B cell (primary cell): ENCODE results near the gene CD200. TPM values are rescaled to one million over a fixed set of nuclear protein-coding genes. Genes with fewer than 3 reads are reported as not detected.

Experiments
- ATAC-seq: fragments of 200-7000 bp; cut with Tn5 transposase; one replicate; pipeline ENCODE4 v1.10.0; 2021; ENCODE audit warnings: low read depth, mild to moderate bottlenecking, moderate number of reproducible peaks, moderate library complexity
- CTCF ChIA-PET: fragments of 350-600 bp; sonication (Branson Sonifier 250); formaldehyde crosslinking; loops from one replicate; lab custom pipeline; 2021; ENCODE audit warnings: antibody characterized with exemption, inconsistent platforms; lab: Charles Lee
- POLR2A ChIA-PET: fragments of 350-600 bp; sonication (Branson Sonifier 250); formaldehyde crosslinking; loops from one replicate; lab custom pipeline; 2021; ENCODE audit warnings: antibody characterized with exemption; lab: Charles Lee
- DNase-seq: peaks from one replicate; pipeline ENCODE4 v3.0.0; 2013
- H2AFZ ChIP-seq: 2 replicates; pipeline ENCODE4 v1.6.1; 2012; ENCODE audit warnings: mild to moderate bottlenecking, low read depth, low read length; ENCODE audit not compliant: insufficient read depth, poor library complexity, severe bottlenecking
- H3K27ac ChIP-seq, 2 donors: 1 replicate in 1 of 2; 2 replicates in 1 of 2; pipeline ENCODE4 v1.5.1; 2012 to 2013; ENCODE audit warnings: low read length in 2 of 2, mild to moderate bottlenecking in 2 of 2, moderate library complexity in 1 of 2
- H3K27me3 ChIP-seq, 4 experiments: fragments of 200-600 bp in 1 of 4; sonication (generic) in 1 of 4; replicated peaks in 1 of 4; 1 replicate in 2 of 4; 2 replicates in 2 of 4; pipeline versions ENCODE4 v1.6.1 to v1.7.0; 2013 to 2016; ENCODE audit warnings: low read length in 3 of 4, mild to moderate bottlenecking in 2 of 4, mixed read lengths in 1 of 4, moderate library complexity in 1 of 4; ENCODE audit not compliant: insufficient read depth in 4 of 4, control insufficient read depth in 3 of 4; ENCODE audit errors: control extremely low read depth in 1 of 4
- H3K36me3 ChIP-seq, 2 experiments: replicated peaks in 1 of 2; 1 replicate in 1 of 2; 2 replicates in 1 of 2; pipeline versions ENCODE4 v1.6.1 to v1.7.1; 2013; ENCODE audit warnings: low read length in 1 of 2; ENCODE audit not compliant: insufficient read depth in 2 of 2, control insufficient read depth in 1 of 2; ENCODE audit errors: control extremely low read depth in 1 of 2, extremely low read depth in 1 of 2
- H3K4me1 ChIP-seq, 2 donors: fragments of 200-600 bp in 1 of 2; sonication (generic) in 1 of 2; 1 replicate in 1 of 2; 2 replicates in 1 of 2; pipeline versions ENCODE4 v1.5.1 to v1.6.1; 2013 to 2017; ENCODE audit warnings: low read length in 2 of 2; ENCODE audit not compliant: control insufficient read depth in 2 of 2, insufficient read depth in 2 of 2
- H3K4me2 ChIP-seq: replicated peaks from 2 replicates; pipeline ENCODE3; 2012; ENCODE audit warnings: mild to moderate bottlenecking, low read depth, low read length; ENCODE audit not compliant: poor library complexity, severe bottlenecking
- H3K4me3 ChIP-seq, 5 experiments: fragments of 200-600 bp in 1 of 5; sonication (generic) in 1 of 5; 1 replicate in 3 of 5; 2 replicates in 2 of 5; pipeline versions ENCODE4 v1.5.1 to v1.7.0; 2011 to 2016; ENCODE audit warnings: low read length in 4 of 5, mild to moderate bottlenecking in 4 of 5, low read depth in 2 of 5, control low read depth in 1 of 5, moderate library complexity in 1 of 5; ENCODE audit not compliant: insufficient read depth in 1 of 5; ENCODE audit errors: control extremely low read depth in 1 of 5, extremely low read depth in 1 of 5
- H3K79me2 ChIP-seq: fragments of 200-600 bp; sonication (generic); one replicate; pipeline ENCODE4 v1.6.0; 2016; ENCODE audit warnings: low read length; ENCODE audit not compliant: control insufficient read depth, insufficient read depth
- H3K9ac ChIP-seq: fragments of 200-600 bp; sonication (generic); 2 replicates; pipeline ENCODE4 v1.6.1; 2017; ENCODE audit warnings: mild to moderate bottlenecking, low read length, moderate library complexity
- H3K9me3 ChIP-seq, 3 donors: one replicate each; pipeline versions ENCODE4 v1.6.1 to v1.7.1; 2013; ENCODE audit warnings: low read length in 2 of 3; ENCODE audit not compliant: control insufficient read depth in 2 of 3, insufficient read depth in 1 of 3; ENCODE audit errors: control extremely low read depth in 1 of 3
- H4K20me1 ChIP-seq: 2 replicates; pipeline ENCODE4 v1.6.0; 2012; ENCODE audit warnings: mild to moderate bottlenecking, low read length; ENCODE audit not compliant: insufficient read depth, control insufficient read depth, poor library complexity, severe bottlenecking
- H3K27ac Mint-ChIP-seq: one replicate; pipeline ENCODE4 v1.8.0; 2021; ENCODE audit warnings: mixed read lengths
- H3K27me3 Mint-ChIP-seq: one replicate; pipeline ENCODE4 v1.8.0; 2021; ENCODE audit warnings: mixed read lengths
- H3K4me1 Mint-ChIP-seq: one replicate; pipeline ENCODE4 v1.8.0; 2021; ENCODE audit warnings: mixed read lengths
- H3K4me3 Mint-ChIP-seq: one replicate; pipeline ENCODE4 v1.8.0; 2021; ENCODE audit warnings: mixed read lengths
- H3K9me3 Mint-ChIP-seq: one replicate; pipeline ENCODE4 v1.8.0; 2022; ENCODE audit warnings: mixed read lengths; ENCODE audit not compliant: insufficient read depth
- EZH2 ChIP-seq: IDR thresholded peaks from 2 replicates; pipeline ENCODE4 v1.6.1; 2012; ENCODE audit warnings: borderline replicate concordance, low read depth, mild to moderate bottlenecking, moderate library complexity, low read length; ENCODE audit not compliant: insufficient read depth, poor library complexity, severe bottlenecking
- whole genome bisulfite sequencing: methylation state at CpG from one replicate; pipeline ENCODE4 v1.1.5; 2013; ENCODE audit warnings: missing lambda C conversion rate; ENCODE audit not compliant: insufficient coverage; 5-methylcytosine and 5-hydroxymethylcytosine counted together
- intact Hi-C: fragments of 100-400 bp; cut with micrococcal nuclease; formaldehyde crosslinking; loops from one replicate; pipeline ENCODE4 v1.10.0; 2022
- polyA plus RNA-seq: library from polyadenylated mRNA; depleted of rRNA; stranded (reverse); fragments of >200 nt; gene quantifications from 2 replicates; pipeline ENCODE4 v1.2.3, GENCODE V29; 2012
- total RNA-seq, 2 donors: library from RNA; stranded (reverse); fragments of 120-200 nt in 1 of 2; gene quantifications; 1 replicate in 1 of 2; 2 replicates in 1 of 2; pipeline versions ENCODE4 v1.2.3 to v1.2.4, GENCODE V29; 2013 to 2022
- TF ChIP-seq, protein P1 (sequence below): fragments of 200-600 bp; IDR thresholded peaks from one replicate; pipeline ENCODE4 v1.8.0; 2022; ENCODE audit warnings: antibody characterized with exemption, mild to moderate bottlenecking

CD200 gene
- total and polyA plus RNA-seq, 2 donors (not counting 1 experiment from before 2014, with no cell fraction given): 35.0 to 49.9 TPM

GRCh38 chr3:112395896-112396290, 62.9 kb downstream of the CD200 start:
- no peak overlapping the region for H3K4me2 ChIP-seq
- no peaks in the 10 kb centered on the region for H3K27me3 ChIP-seq
- ChIA-PET POLR2A (no interaction called here), CTCF (no interaction called here)
- no peak overlapping the region for H3K27ac ChIP-seq
- Mint-ChIP-seq H3K4me1 (peaks cover 26% of the 10 kb centered on the region), H3K9me3 (peaks cover 3% of the 10 kb centered on the region), H3K27ac (no peak overlapping the region), H3K27me3 (no peaks in the 10 kb centered on the region), H3K4me3 (no peak overlapping the region)
- DNase-seq (no peak), ATAC-seq (no peak)
- intact Hi-C loops: no loop called here
- H3K4me1 ChIP-seq: peaks cover 13 to 17% of the 10 kb centered on the region in 2 donors
- peaks cover 0 to 9% (median 3%) of the 10 kb centered on the region in 3 donors for H3K9me3 ChIP-seq
- peak overlapping the region; percentile 25 for H2AFZ ChIP-seq
- H3K9ac ChIP-seq: no peak overlapping the region
- no peaks in the 10 kb centered on the region for H4K20me1 ChIP-seq
- no peaks in the 10 kb centered on the region for H3K36me3 ChIP-seq
- TF ChIP-seq, protein P1, sequence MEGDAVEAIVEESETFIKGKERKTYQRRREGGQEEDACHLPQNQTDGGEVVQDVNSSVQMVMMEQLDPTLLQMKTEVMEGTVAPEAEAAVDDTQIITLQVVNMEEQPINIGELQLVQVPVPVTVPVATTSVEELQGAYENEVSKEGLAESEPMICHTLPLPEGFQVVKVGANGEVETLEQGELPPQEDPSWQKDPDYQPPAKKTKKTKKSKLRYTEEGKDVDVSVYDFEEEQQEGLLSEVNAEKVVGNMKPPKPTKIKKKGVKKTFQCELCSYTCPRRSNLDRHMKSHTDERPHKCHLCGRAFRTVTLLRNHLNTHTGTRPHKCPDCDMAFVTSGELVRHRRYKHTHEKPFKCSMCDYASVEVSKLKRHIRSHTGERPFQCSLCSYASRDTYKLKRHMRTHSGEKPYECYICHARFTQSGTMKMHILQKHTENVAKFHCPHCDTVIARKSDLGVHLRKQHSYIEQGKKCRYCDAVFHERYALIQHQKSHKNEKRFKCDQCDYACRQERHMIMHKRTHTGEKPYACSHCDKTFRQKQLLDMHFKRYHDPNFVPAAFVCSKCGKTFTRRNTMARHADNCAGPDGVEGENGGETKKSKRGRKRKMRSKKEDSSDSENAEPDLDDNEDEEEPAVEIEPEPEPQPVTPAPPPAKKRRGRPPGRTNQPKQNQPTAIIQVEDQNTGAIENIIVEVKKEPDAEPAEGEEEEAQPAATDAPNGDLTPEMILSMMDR: no peak
- no peak for TF ChIP-seq EZH2
- WGBS: no CpG with 5 or more reads among the region's 1 CpG
- no peaks in the 10 kb centered on the region for H3K79me2 ChIP-seq
- no peak overlapping the region for H3K4me3 ChIP-seq

GRCh38 chr3:112397556-112397955, 64.6 kb downstream of the CD200 start:
- H3K4me1 ChIP-seq: peaks cover 3 to 6% of the 10 kb centered on the region in 2 donors
- ATAC-seq: no peak

More at GRCh38 chr3:112397556-112397955, 64.6 kb downstream of the CD200 start:
- Mint-ChIP-seq H3K27me3 (no peaks in the 10 kb centered on the region), H3K4me1 (peaks cover 12% of the 10 kb centered on the region), H3K27ac (no peak overlapping the region), H3K9me3 (peaks cover under 1% of the 10 kb centered on the region), H3K4me3 (no peak overlapping the region)
- Histone ChIP-seq H3K27ac (no peak overlapping the region), H3K4me2 (no peak overlapping the region), H4K20me1 (no peaks in the 10 kb centered on the region), H3K9me3 (peaks cover 0 to 5% (median 3%) of the 10 kb centered on the region in 3 donors), H3K27me3 (no peaks in the 10 kb centered on the region), H3K36me3 (no peaks in the 10 kb centered on the region), H3K79me2 (no peaks in the 10 kb centered on the region), H3K9ac (no peak overlapping the region), H2AFZ (no peak overlapping the region), H3K4me3 (no peak overlapping the region)
- ChIA-PET CTCF (interaction anchor here (0.9 kb wide), 1 partner anchor 62 kb away, joined by 3 read pairs; no protein-coding TSS in a partner anchor), POLR2A (no interaction called here)
- TF ChIP-seq, protein P1: no peak
- no peak for TF ChIP-seq EZH2
- intact Hi-C loops: no loop called here
- no peak for DNase-seq
